Peyer's patch (tissue), 4 donors: ENCODE measurements around the gene BHLHA15.

Source experiments
- POLR2A ChIP-seq, 2 donors: fragments of 450-650 bp; IDR thresholded peaks; one replicate each; pipeline ENCODE4 v1.5.1; 2017; ENCODE audit warnings: antibody characterized with exemption in 2 of 2, mild to moderate bottlenecking in 2 of 2, moderate library complexity in 2 of 2
- TF ChIP-seq, protein P1 (sequence below), 6 experiments: fragments of 450-650 bp in 4 of 6; fragments of 200-600 bp in 2 of 6; sonication (generic) in 1 of 6; IDR thresholded peaks; one replicate each; pipeline ENCODE4 v1.5.1; 2017 to 2019; ENCODE audit warnings: antibody characterized with exemption in 6 of 6, mild to moderate bottlenecking in 3 of 6, moderate library complexity in 1 of 6

GRCh38 chr7:98170966-98171365 lies 40.3 kb upstream of the BHLHA15 start:
- TF ChIP-seq, protein P1, sequence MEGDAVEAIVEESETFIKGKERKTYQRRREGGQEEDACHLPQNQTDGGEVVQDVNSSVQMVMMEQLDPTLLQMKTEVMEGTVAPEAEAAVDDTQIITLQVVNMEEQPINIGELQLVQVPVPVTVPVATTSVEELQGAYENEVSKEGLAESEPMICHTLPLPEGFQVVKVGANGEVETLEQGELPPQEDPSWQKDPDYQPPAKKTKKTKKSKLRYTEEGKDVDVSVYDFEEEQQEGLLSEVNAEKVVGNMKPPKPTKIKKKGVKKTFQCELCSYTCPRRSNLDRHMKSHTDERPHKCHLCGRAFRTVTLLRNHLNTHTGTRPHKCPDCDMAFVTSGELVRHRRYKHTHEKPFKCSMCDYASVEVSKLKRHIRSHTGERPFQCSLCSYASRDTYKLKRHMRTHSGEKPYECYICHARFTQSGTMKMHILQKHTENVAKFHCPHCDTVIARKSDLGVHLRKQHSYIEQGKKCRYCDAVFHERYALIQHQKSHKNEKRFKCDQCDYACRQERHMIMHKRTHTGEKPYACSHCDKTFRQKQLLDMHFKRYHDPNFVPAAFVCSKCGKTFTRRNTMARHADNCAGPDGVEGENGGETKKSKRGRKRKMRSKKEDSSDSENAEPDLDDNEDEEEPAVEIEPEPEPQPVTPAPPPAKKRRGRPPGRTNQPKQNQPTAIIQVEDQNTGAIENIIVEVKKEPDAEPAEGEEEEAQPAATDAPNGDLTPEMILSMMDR (IDR thresholded peaks at IDR 0.05), result no peak
- TF ChIP-seq POLR2A (IDR thresholded peaks at IDR 0.05), result no peak
